OCI-LY7 (cell line): ENCODE data around the gene AKAP13. TPM values are rescaled to one million over a fixed set of nuclear protein-coding genes. Genes with fewer than 3 reads are reported as not detected.

Source experiments
- BruUV-seq: library from RNA; stranded (reverse); fragments of 400-500 nt; replicated peaks from 2 replicates; lab custom pipeline; 2021; lab: Mats Ljungman, UMichigan
- CTCF ChIA-PET: fragments of 300-600 bp; sonication (Branson Sonifier 250); formaldehyde crosslinking; loops from one replicate; lab custom pipeline; 2022; ENCODE audit warnings: antibody characterized with exemption; ENCODE audit not compliant: unreplicated experiment; lab: Charles Lee
- POLR2A ChIA-PET: fragments of 300-600 bp; sonication (Branson Sonifier 250); formaldehyde crosslinking; loops from one replicate; lab custom pipeline; 2022; ENCODE audit warnings: antibody characterized with exemption; lab: Charles Lee
- DNase-seq: peaks from one replicate; pipeline ENCODE4 v3.0.0-alpha.2; 2015; ENCODE audit warnings: low spot score
- H2AFZ ChIP-seq: fragments of 200-600 bp; sonication (generic), shearing (Covaris generic); 2 replicates; pipeline ENCODE4 v1.6.1; 2014; ENCODE audit warnings: mild to moderate bottlenecking, antibody characterized with exemption, low read length, moderate library complexity
- H3K27ac ChIP-seq: fragments of 200-600 bp; sonication (generic); 2 replicates; pipeline ENCODE4 v1.5.1; 2014; ENCODE audit warnings: mixed run types, low read depth, mild to moderate bottlenecking, moderate library complexity, low read length, inconsistent platforms; ENCODE audit not compliant: poor library complexity, severe bottlenecking
- H3K36me3 ChIP-seq: fragments of 200-600 bp; sonication (generic); 2 replicates; pipeline ENCODE4 v1.6.1; 2014; ENCODE audit warnings: mild to moderate bottlenecking, antibody characterized with exemption, low read length, moderate library complexity, mixed read lengths; ENCODE audit not compliant: insufficient read depth
- H3K4me1 ChIP-seq: fragments of 200-600 bp; sonication (generic); 2 replicates; pipeline ENCODE4 v1.5.1; 2014; ENCODE audit warnings: mild to moderate bottlenecking, low read length; ENCODE audit not compliant: insufficient read depth, poor library complexity, severe bottlenecking
- H3K4me2 ChIP-seq: fragments of 200-600 bp; sonication (generic); 2 replicates; pipeline ENCODE4 v1.6.1; 2014; ENCODE audit warnings: mild to moderate bottlenecking, low read length
- H3K4me3 ChIP-seq: fragments of 200-600 bp; sonication (generic); 2 replicates; pipeline ENCODE4 v1.5.1; 2014; ENCODE audit warnings: mild to moderate bottlenecking, low read depth, low read length; ENCODE audit not compliant: poor library complexity, severe bottlenecking
- H3K79me2 ChIP-seq: fragments of 200-600 bp; sonication (generic); 2 replicates; pipeline ENCODE4 v1.6.1; 2016; ENCODE audit warnings: low read depth, mild to moderate bottlenecking, low read length, moderate library complexity, mixed read lengths; ENCODE audit not compliant: insufficient read depth
- H3K9me2 ChIP-seq: fragments of 200-600 bp; sonication (generic); 2 replicates; pipeline ENCODE4 v1.6.1; 2016; ENCODE audit warnings: mild to moderate bottlenecking, low read length, mixed read lengths; ENCODE audit not compliant: insufficient read depth
- H3K9me3 ChIP-seq: fragments of 200-600 bp; sonication (generic); 2 replicates; pipeline ENCODE4 v1.6.1; 2014; ENCODE audit warnings: mild to moderate bottlenecking, mixed run types, low read length, mixed read lengths
- H4K20me1 ChIP-seq: fragments of 200-600 bp; sonication (generic); 2 replicates; pipeline ENCODE4 v1.6.1; 2014; ENCODE audit warnings: mild to moderate bottlenecking, antibody characterized with exemption, low read length, moderate library complexity, mixed read lengths; ENCODE audit not compliant: insufficient read depth
- CTCF ChIP-seq: fragments of 200-600 bp; sonication (generic); conservative IDR thresholded peaks from 2 replicates; pipeline ENCODE4 v1.5.1; 2014; ENCODE audit warnings: mild to moderate bottlenecking, antibody characterized with exemption, low read length, moderate library complexity, mixed read lengths
- EZH2phosphoT487 ChIP-seq: fragments of 200-600 bp; sonication (generic); IDR thresholded peaks from 2 replicates; pipeline ENCODE4 v1.6.1; 2018; ENCODE audit warnings: low read depth, borderline replicate concordance, mild to moderate bottlenecking, mixed run types, antibody characterized with exemption, low read length, moderate library complexity, mixed read lengths
- intact Hi-C: fragments of 100-400 bp; cut with micrococcal nuclease; formaldehyde crosslinking; loops from one replicate; pipeline ENCODE4 v1.10.0; 2022; ENCODE audit not compliant: unreplicated experiment
- total RNA-seq, 2 experiments: library from RNA; depleted of rRNA in 1 of 2; stranded (reverse); fragments of >200 nt in 1 of 2; shearing (Covaris generic) in 1 of 2; gene quantifications; 2 replicates each; pipeline ENCODE4 v1.2.3, GENCODE V29; 2014 to 2022

Gene AKAP13
- total RNA-seq, 2 experiments from 2014 or later: 140 to 250 TPM

- intact Hi-C loops: no loop called here
- Histone ChIP-seq H2AFZ (no peak overlapping the region), H3K4me2 (no peak overlapping the region), H3K4me3 (no peak overlapping the region), H3K79me2 (no peaks in the 10 kb centered on the region), H3K27ac (no peak overlapping the region), H3K9me3 (no peaks in the 10 kb centered on the region), H3K4me1 (no peaks in the 10 kb centered on the region), H4K20me1 (no peaks in the 10 kb centered on the region), H3K36me3 (no peaks in the 10 kb centered on the region), H3K9me2 (no peaks in the 10 kb centered on the region)
- no peak for TF ChIP-seq CTCF
- TF ChIP-seq EZH2phosphoT487: no peak
- BruUV-seq: no TSS peak
- ChIA-PET CTCF (no interaction called here), POLR2A (no interaction called here)
- DNase-seq: no peak
These were observed 390.0 kb downstream of the AKAP13 start for GRCh38 chr15:85770096-85771041.

GRCh38 chr15:85771271-85771670, 390.9 kb downstream of the AKAP13 start:
- no TSS peak for BruUV-seq
- ChIA-PET POLR2A (no interaction called here), CTCF (no interaction called here)
- H3K79me2 ChIP-seq: no peaks in the 10 kb centered on the region
- H3K27ac ChIP-seq: no peak overlapping the region
- H3K4me2 ChIP-seq: no peak overlapping the region
- intact Hi-C loops: no loop called here
- no peaks in the 10 kb centered on the region for H3K36me3 ChIP-seq
- H3K9me3 ChIP-seq: no peaks in the 10 kb centered on the region
- no peak overlapping the region for H2AFZ ChIP-seq
- no peaks in the 10 kb centered on the region for H4K20me1 ChIP-seq
- no peak overlapping the region for H3K4me3 ChIP-seq
- DNase-seq: no peak
- no peaks in the 10 kb centered on the region for H3K9me2 ChIP-seq
- no peaks in the 10 kb centered on the region for H3K4me1 ChIP-seq
- TF ChIP-seq EZH2phosphoT487 (no peak), CTCF (no peak)

- BruUV-seq: no TSS peak
- Histone ChIP-seq H3K79me2 (no peaks in the 10 kb centered on the region), H3K36me3 (no peaks in the 10 kb centered on the region), H3K27ac (no peak overlapping the region), H3K9me2 (no peaks in the 10 kb centered on the region), H3K4me2 (no peak overlapping the region), H2AFZ (no peak overlapping the region), H4K20me1 (no peaks in the 10 kb centered on the region), H3K4me3 (no peak overlapping the region), H3K4me1 (no peaks in the 10 kb centered on the region), H3K9me3 (no peaks in the 10 kb centered on the region)
- no peak for TF ChIP-seq EZH2phosphoT487
- intact Hi-C loops: no loop called here
- CTCF ChIA-PET: no interaction called here
- DNase-seq: no peak
- POLR2A ChIA-PET: no interaction called here
These were observed 391.5 kb downstream of the AKAP13 start for GRCh38 chr15:85771781-85772445.
